ENCODE data around the gene GPBP1. TPM values are rescaled to one million over a fixed set of nuclear protein-coding genes. Genes with fewer than 3 reads are reported as not detected.

GPBP1 gene
- total RNA-seq, 1 experiment from 2014 or later: 69.5 TPM

DNA sequence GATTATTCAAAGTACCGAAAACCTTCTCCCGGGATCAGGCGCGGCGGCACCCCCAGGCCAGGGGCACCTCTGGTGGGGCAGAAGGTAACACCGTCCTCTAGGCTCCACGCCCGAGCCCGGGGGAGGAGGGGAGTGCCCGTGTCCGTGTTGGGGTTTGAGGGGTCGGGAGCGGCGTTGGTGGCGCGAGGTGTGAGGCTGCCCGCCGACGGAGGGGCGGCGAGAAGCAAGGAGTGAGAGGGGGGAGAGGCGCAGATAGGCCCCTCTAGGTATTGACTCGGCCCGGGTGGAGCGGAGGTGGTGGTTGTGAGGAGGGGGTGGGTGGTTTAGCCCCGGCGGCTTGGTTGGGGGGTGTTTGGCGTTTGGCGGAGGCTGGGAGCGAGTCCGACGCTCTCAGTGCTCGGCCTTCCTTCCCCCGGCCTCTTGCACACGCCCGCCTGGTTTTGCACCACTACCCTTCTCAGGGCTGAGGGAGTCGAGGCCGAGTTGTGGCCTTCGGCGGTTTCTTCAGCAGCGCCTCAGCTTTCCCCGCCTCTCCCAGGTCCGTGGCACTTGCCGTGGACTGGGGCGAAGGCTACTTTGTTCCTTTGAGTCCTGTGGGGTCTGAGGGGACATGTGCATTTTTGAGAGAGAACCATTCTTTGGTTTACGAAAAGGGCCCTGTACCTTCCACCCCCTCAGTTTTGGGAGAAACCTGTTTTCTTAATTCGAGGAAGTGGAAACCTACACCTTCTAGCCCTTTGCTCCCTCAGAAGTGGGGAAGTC, 450 bp downstream of the GPBP1 start:
- Histone ChIP-seq H3K79me2 (ENCODE audit: insufficient read depth, low read length) (peaks cover 55% of the 10 kb centered on the region), H3K4me2 (ENCODE audit: low read length) (peak overlapping the region; percentile 95), H2AFZ (ENCODE audit: low read depth, low read length, poor library complexity, severe bottlenecking) (no peak overlapping the region), H3K9me2 (ENCODE audit: insufficient read depth) (no peaks in the 10 kb centered on the region), H4K20me1 (ENCODE audit: insufficient read depth) (peaks cover 3% of the 10 kb centered on the region; the same call in 1 of the 2 replicates), H3K9me3 (ENCODE audit: control insufficient read depth in 1 of 2, insufficient read depth in 1 of 2, low read depth in 1 of 2, low read length in 2 of 2) (no peaks in the 10 kb centered on the region), H3K4me1 (ENCODE audit: control insufficient read depth in 1 of 2, insufficient read depth in 2 of 2, low read length in 2 of 2) (peaks cover 28 to 49% of the 10 kb centered on the region in 2 experiments), H3K4me3 (replicated peaks in 1 of 2; ENCODE audit: low read depth in 1 of 2, low read length in 2 of 2) (peak overlapping the region; percentile 95 to 98), H3K9ac (ENCODE audit: low read length) (peak overlapping the region; percentile 100), H3K27ac (ENCODE audit: low read depth, low read length) (peak overlapping the region; percentile 100), H3K27me3 (ENCODE audit: insufficient read depth, low read length) (no peaks in the 10 kb centered on the region), H3K36me3 (ENCODE audit: control insufficient read depth in 1 of 2, insufficient read depth in 2 of 2, low read length in 2 of 2) (peaks cover 18 to 30% of the 10 kb centered on the region in 2 experiments; a peak in 3 of 4 replicates)
- no peak for TF ChIP-seq EGR1 (IDR thresholded peaks at IDR 0.05; ENCODE audit: low read depth)
- TF ChIP-seq, protein P1, sequence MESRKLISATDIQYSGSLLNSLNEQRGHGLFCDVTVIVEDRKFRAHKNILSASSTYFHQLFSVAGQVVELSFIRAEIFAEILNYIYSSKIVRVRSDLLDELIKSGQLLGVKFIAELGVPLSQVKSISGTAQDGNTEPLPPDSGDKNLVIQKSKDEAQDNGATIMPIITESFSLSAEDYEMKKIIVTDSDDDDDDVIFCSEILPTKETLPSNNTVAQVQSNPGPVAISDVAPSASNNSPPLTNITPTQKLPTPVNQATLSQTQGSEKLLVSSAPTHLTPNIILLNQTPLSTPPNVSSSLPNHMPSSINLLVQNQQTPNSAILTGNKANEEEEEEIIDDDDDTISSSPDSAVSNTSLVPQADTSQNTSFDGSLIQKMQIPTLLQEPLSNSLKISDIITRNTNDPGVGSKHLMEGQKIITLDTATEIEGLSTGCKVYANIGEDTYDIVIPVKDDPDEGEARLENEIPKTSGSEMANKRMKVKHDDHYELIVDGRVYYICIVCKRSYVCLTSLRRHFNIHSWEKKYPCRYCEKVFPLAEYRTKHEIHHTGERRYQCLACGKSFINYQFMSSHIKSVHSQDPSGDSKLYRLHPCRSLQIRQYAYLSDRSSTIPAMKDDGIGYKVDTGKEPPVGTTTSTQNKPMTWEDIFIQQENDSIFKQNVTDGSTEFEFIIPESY (IDR thresholded peaks at IDR 0.05; ENCODE audit: extremely low read depth, insufficient replicate concordance, low read length): no peak
- TF ChIP-seq, protein P2, sequence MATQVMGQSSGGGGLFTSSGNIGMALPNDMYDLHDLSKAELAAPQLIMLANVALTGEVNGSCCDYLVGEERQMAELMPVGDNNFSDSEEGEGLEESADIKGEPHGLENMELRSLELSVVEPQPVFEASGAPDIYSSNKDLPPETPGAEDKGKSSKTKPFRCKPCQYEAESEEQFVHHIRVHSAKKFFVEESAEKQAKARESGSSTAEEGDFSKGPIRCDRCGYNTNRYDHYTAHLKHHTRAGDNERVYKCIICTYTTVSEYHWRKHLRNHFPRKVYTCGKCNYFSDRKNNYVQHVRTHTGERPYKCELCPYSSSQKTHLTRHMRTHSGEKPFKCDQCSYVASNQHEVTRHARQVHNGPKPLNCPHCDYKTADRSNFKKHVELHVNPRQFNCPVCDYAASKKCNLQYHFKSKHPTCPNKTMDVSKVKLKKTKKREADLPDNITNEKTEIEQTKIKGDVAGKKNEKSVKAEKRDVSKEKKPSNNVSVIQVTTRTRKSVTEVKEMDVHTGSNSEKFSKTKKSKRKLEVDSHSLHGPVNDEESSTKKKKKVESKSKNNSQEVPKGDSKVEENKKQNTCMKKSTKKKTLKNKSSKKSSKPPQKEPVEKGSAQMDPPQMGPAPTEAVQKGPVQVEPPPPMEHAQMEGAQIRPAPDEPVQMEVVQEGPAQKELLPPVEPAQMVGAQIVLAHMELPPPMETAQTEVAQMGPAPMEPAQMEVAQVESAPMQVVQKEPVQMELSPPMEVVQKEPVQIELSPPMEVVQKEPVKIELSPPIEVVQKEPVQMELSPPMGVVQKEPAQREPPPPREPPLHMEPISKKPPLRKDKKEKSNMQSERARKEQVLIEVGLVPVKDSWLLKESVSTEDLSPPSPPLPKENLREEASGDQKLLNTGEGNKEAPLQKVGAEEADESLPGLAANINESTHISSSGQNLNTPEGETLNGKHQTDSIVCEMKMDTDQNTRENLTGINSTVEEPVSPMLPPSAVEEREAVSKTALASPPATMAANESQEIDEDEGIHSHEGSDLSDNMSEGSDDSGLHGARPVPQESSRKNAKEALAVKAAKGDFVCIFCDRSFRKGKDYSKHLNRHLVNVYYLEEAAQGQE (IDR thresholded peaks at IDR 0.05; ENCODE audit: low read depth): no peak
- peak; percentile 18; the same call in 1 of the 2 replicates for TF ChIP-seq JUND (IDR thresholded peaks at IDR 0.05)
- TF ChIP-seq, protein P3, sequence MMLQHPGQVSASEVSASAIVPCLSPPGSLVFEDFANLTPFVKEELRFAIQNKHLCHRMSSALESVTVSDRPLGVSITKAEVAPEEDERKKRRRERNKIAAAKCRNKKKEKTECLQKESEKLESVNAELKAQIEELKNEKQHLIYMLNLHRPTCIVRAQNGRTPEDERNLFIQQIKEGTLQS (IDR thresholded peaks at IDR 0.05): no peak
- no peak for TF ChIP-seq CEBPB (IDR thresholded peaks at IDR 0.05; ENCODE audit: low read depth)
- no peak for TF ChIP-seq SP1 (IDR thresholded peaks at IDR 0.05; ENCODE audit: low read depth)
- peak; percentile 60 for TF ChIP-seq ZFX (IDR thresholded peaks at IDR 0.05)
- no peak for TF ChIP-seq ELF1 (IDR thresholded peaks at IDR 0.05; ENCODE audit: borderline replicate concordance, low read depth)
- TF ChIP-seq CBX3 (IDR thresholded peaks at IDR 0.05; ENCODE audit: low read depth): no peak; the same call in 1 of the 2 replicates
- no peak for TF ChIP-seq FOSL1 (IDR thresholded peaks at IDR 0.05; ENCODE audit: low read depth)
- TF ChIP-seq SIN3A (IDR thresholded peaks at IDR 0.05; ENCODE audit: low read depth): no peak
- no peak for TF ChIP-seq SRF (IDR thresholded peaks at IDR 0.05; ENCODE audit: low read depth)
- no peak for TF ChIP-seq EZH2 (IDR thresholded peaks at IDR 0.05)
- TF ChIP-seq, protein P4, sequence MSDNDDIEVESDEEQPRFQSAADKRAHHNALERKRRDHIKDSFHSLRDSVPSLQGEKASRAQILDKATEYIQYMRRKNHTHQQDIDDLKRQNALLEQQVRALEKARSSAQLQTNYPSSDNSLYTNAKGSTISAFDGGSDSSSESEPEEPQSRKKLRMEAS (IDR thresholded peaks at IDR 0.05): no peak
- ChIA-PET POLR2A (interaction anchor here (0.9 to 1.4 kb wide), 3 partner anchors 10 to 16 kb away, joined by 3 to 6 read pairs (median 4); no protein-coding TSS in a partner anchor), RAD21 (ENCODE audit: low non-redundant PET in 1 of 2, low total read pairs in 2 of 2, uncharacterized antibody in 2 of 2, unreplicated experiment in 2 of 2) (interaction anchor here in 1 of 2 experiments (1.0 kb wide), 1 partner anchor 36 kb away, joined by 3 read pairs; no protein-coding TSS in a partner anchor), CTCF (interaction anchor here (0.9 to 1.7 kb wide), 2 partner anchors 24 to 36 kb away, joined by 3 to 5 read pairs; no protein-coding TSS in a partner anchor)
- DNase-seq (ENCODE audit: low read depth, low spot score) (no peak), ATAC-seq (peak; percentile 21)
- no TSS peak for BruUV-seq (replicated peaks)
- intact Hi-C loops (cut with micrococcal nuclease): loop anchor here (5.0 kb wide), 1 partner anchor 142 kb away; no protein-coding TSS in a partner anchor
